Peyer's patch (tissue), 4 donors: Measurements from ENCODE around the gene ANKRD22.

ENCODE experiments used
- POLR2A ChIP-seq, 2 donors: fragments of 450-650 bp; IDR thresholded peaks; one replicate each; pipeline ENCODE4 v1.5.1; 2017; ENCODE audit warnings: antibody characterized with exemption in 2 of 2, mild to moderate bottlenecking in 2 of 2, moderate library complexity in 2 of 2
- TF ChIP-seq, protein P1 (sequence below), 6 experiments: fragments of 450-650 bp in 4 of 6; fragments of 200-600 bp in 2 of 6; sonication (generic) in 1 of 6; IDR thresholded peaks; one replicate each; pipeline ENCODE4 v1.5.1; 2017 to 2019; ENCODE audit warnings: antibody characterized with exemption in 6 of 6, mild to moderate bottlenecking in 3 of 6, moderate library complexity in 1 of 6

DNA sequence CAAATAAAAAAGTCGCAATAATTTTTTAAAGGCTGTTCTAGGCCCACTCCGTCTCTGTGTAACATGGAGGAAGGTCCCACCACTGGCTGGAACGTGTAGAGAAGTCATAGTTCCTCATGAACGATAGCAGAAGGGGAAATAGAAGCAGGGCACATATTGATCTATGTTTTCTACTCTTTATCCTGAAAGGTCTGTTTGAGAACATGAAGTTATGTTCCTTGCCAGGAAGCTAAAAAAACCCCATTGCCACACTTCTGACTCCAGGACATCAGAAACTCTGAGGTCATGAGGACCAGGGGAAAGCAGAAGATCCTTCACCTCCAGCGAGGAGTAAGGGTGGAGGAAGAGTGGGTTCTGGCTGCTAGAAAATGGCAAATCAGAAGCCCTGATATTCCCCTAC is 10.8 kb downstream of the ANKRD22 start:
- TF ChIP-seq POLR2A (IDR thresholded peaks at IDR 0.05): no peak
- TF ChIP-seq, protein P1, sequence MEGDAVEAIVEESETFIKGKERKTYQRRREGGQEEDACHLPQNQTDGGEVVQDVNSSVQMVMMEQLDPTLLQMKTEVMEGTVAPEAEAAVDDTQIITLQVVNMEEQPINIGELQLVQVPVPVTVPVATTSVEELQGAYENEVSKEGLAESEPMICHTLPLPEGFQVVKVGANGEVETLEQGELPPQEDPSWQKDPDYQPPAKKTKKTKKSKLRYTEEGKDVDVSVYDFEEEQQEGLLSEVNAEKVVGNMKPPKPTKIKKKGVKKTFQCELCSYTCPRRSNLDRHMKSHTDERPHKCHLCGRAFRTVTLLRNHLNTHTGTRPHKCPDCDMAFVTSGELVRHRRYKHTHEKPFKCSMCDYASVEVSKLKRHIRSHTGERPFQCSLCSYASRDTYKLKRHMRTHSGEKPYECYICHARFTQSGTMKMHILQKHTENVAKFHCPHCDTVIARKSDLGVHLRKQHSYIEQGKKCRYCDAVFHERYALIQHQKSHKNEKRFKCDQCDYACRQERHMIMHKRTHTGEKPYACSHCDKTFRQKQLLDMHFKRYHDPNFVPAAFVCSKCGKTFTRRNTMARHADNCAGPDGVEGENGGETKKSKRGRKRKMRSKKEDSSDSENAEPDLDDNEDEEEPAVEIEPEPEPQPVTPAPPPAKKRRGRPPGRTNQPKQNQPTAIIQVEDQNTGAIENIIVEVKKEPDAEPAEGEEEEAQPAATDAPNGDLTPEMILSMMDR (IDR thresholded peaks at IDR 0.05): no peak
